DMS79 (cell line): ENCODE data around the gene ADORA1.

ENCODE experiments used
- DNase-seq: peaks from one replicate; lab custom pipeline; 2025; lab: John Stamatoyannopoulos, UW

The ADORA1 gene

DNA sequence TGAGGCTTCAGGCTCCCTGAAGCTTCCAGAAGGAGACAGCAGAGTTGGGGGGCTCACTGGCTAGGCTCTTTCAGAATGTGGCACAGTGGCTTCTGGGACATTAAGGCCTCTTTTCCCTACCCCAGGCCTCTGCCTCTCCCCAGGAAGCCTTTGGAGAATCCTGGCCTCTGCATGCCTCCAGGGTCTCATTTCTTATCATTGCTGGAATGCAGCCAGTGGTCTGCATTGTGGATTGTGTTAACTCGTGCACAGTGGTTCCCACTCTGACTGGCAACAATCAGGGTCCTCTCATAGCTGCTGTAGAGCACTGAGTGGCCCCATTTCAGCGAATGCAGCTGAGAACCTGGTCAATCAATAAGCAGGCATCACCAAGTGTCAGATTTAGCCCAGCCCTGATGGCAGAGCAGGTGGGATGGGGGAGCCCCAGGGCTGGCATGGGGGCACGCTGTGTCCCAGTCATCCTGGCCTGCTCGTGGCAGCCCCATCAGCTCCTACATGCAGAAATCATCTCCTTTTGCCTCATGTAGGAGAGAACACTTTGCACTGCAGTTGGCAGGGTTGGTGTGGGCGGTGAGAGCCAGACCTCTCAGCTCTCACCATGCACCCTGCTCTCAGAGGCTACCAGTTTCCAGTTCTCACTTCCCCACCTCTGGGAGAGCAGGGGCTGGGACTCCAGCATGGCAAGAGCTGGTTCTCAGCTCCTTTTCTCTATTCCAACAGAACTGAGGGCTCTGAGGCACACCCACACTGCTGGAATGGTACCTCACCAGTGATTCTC is 13.4 kb downstream of the ADORA1 start:
- no peak for DNase-seq

DNA sequence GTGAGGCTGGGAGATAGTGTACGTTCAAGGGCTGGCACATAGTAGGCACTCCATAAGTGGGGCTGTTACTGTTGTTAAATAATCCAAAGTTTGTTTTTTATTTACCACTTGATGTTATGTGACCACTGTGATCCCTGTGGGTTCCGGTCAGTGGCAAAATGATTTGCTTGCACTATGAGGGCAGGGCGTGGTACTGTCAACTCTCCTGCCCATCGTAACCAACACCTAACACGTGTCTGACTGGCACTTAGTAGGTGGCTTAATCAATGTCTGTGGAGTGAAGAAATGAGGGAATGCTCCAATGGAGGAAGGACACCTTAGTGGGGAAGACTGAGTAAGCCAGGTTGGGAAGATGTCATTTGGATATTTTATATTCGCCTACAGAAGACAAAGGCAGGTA is 14.6 kb downstream of the ADORA1 start:
- DNase-seq, result no peak

DNA sequence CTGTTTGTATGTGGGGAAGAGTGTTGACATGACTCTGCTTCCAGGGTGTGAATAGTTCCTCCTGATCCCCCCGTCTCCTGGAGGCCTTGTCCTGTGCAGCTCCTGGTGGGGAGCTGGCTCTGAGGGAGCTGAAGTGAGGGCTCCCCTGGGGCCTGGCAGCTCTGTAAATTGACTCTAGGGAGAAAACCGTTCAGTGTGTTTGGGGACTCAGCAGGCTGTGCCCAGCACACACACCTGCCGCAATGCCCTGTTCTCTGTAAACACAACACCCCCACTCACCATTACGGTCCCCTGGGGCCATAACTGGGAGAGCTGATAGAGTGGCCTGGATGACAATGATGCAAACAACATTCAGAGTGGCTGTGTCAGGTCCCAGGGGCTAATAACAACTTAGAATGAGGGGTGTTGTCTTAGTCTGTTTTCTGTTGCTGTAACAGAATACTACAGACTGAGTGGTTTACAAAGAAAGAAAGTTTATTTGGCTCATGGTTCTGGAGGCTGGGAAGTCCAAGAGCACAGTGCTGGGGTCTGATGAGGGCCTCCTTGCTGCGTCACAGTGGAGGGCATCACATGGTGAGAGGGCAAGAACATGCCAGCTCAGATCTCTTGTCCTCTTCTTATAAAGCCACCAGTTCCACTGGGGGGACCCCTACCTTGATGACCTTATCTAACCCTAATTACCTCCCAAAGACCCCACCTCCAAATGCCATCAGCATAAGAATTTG is 15.3 kb downstream of the ADORA1 start:
- no peak for DNase-seq

DNA sequence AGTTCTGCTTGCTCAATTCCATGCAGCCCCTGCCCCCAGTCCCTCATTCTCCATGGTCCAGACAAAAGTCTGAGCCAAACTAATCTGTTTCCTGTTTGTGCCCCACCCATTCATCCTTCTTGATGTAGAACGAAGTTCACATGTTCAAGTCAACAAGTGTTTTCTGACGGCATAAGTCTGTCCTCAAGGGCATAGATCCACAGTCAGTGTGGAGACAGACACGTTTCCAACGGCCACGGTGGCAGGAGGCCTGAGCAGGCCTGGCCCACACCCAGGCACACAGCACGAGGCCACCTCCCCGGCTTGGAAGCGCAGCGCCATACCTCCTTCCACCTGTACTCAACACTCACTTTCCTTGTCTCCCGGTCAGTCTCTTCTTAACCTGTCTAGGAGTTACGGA is 16.1 kb downstream of the ADORA1 start:
- no peak for DNase-seq

DNA sequence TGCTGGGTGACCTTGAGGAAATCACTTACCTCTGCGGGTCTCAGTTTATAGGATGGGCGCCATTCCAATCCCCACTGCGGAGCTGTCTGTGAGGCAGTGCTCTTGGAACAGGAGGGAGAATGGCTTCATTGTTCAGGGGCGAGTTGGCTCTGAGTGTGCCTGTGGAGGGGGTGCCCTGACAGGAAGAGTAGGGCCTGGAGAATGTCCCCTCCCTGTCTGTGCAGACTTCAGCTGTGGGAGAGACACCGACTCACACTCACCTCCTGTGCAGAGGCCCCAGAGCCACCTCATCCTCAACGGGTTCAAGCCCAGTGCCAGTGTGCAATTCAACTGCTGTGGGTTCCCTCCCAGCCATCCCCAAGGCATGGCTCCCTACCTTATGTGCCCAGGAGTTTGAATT is 17.1 kb downstream of the ADORA1 start:
- DNase-seq, result no peak

DNA sequence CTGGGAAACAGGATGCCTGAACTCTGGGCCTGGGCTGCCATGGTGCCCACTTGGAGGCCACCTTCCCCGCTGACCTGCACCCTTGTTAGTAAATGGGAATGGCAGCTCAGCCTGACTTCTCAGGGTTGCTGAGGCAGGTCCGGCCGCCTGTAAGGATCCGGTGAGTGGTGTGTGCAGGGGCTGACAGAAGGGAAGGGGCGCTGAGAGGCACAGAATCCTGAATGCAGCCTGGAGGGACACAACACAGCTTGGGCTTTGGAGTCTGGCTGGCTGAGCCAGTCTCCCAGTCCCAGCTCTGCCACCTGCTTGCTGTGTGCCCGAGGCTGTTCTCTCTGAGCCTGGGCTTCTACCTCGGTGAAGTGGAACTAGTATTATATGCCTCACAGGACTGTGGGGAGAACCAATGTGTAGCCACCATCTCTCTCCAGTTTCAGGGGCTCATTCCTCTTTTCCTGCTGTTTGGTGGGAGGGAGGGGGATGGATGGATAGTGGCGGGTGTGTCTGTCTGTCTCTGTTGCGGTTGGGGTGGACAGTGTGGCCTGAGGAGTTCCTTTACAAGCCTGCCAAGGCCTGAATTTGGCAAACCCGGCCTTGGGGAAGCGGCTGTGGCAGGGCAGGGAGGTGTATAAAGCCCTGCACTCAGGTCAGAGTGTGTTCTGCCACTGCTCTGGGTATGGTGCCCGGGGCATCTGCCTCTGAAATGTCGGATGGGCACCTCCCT is 18.0 kb downstream of the ADORA1 start:
- DNase-seq, result no peak

DNA sequence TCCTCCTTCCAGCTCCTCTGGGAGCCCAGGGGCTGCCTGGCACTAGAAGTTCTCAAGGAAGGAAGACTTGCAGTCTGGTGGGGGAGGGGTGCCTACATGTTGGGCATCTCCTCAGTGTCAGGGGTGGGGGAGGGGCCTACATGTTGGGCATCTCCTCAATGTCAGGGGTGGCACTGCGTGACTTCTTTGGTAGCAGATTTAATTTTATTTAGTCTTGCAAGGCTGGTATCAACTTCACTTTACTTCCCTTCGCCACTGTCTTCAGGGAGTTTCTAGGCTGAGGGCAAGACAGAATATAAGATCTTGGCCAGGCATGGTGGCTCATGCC is 18.5 kb downstream of the ADORA1 start:
- no peak for DNase-seq

DNA sequence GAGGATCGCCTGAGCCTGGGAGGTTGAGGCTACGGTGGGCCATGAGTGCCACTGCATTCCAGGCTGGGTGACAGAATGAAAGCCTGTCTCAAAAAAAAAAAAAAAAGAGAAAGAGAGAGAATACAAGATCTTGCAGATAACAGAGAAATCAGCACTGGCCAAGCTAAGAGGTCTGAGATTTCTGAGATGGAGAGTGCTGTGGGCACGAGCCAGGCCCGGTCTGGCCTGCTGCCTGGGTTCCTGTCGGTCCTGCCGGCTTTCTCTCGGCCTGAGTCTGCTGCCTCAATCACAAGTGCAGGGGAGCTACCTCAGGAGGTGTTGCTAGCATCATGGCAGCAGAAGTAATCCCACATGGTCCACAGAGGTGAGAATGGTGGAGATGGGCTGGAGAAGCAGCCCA is 19.0 kb downstream of the ADORA1 start:
- DNase-seq, result no peak

GRCh38 chr1:203147376-203147775 is 19.9 kb downstream of the ADORA1 start:
- DNase-seq, result no peak

GRCh38 chr1:203148127-203148526 is 20.6 kb downstream of the ADORA1 start:
- DNase-seq, result no peak

DNA sequence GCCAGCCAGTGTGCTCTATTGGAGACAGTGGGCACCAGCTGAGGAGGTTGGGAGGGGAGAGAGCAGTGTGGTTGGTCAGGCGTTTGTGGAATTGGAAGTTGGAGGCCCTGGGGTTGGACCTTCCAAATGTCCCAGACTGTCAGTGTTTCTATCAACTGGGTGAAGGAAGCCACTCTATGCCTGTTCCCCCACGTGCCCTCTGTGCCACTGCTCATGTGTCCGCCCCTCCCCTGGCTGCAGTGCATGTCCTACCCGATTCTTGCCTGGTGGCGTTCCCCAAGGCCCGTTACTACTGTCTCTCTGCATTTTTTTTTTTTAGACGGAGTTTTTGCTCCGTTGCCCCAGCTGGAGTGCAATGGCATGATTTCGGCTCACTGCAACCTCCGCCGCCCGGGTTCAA is 21.1 kb downstream of the ADORA1 start:
- no peak for DNase-seq

GRCh38 chr1:203149188-203149840 is 21.8 kb downstream of the ADORA1 start:
- no peak for DNase-seq

GRCh38 chr1:203150511-203151297 is 23.2 kb downstream of the ADORA1 start:
- DNase-seq, result no peak

- no peak for DNase-seq
Measured at GRCh38 chr1:203151362-203152157, 24.0 kb downstream of the ADORA1 start.

- DNase-seq, result no peak
Measured at GRCh38 chr1:203152158-203153034, 24.9 kb downstream of the ADORA1 start.

- DNase-seq, result peak; percentile 38
Measured at GRCh38 chr1:203153051-203153988, 25.8 kb downstream of the ADORA1 start.

DNA sequence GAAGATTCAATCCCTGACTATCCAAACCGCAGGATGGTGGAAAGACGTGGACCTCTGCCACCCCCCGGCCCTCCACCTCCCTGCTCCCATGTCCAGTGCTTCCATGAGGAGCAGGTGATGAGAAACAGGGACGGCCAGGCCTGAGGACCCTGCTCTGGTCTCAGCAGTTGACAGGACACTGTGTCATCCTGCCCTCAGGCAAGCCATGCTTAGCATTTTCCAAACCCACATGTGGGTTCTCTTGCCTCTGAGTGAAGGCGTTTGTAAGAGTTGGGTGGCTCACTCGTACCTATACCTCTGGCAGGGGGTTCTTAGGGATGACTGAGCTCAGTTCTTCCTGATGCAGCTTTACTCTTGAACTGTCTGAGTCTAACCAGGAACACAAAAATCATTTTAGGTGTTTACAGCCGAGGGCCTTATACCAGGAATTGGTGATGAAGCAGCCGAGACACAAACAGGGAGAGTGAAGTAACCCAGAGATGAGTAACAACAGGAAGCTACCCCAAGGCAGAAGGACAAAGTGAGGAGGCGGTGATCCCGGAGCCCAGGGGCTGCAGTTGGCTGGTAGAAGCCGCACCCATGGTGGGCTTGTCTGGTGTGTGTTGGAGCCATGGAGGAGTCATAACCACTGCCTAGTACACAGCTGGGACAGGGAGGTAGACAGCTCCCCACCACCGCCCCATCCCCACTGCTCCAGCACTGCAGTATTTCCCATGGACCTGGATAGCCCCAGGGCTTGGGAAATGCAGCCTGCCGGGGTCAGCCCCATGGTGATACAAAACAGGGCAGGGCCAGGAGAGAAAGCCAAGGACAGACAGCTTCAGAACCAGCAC is 26.7 kb downstream of the ADORA1 start:
- no peak for DNase-seq

- no peak for DNase-seq
Measured at GRCh38 chr1:203156280-203156679, 28.8 kb downstream of the ADORA1 start.
